Ishikawa (cell line): ENCODE measurements around the gene SLC52A3.

ENCODE experiments used
- EP300 ChIP-seq: IDR thresholded peaks from 2 replicates; pipeline ENCODE4 v1.6.1; 2012; ENCODE audit warnings: borderline replicate concordance
- MAX ChIP-seq: IDR thresholded peaks from 2 replicates; pipeline ENCODE4 v1.6.1; 2012
- ZBTB7A ChIP-seq: IDR thresholded peaks from 2 replicates; pipeline ENCODE4 v1.6.1; 2012; ENCODE audit warnings: low read depth

- TF ChIP-seq EP300, result no peak
- TF ChIP-seq ZBTB7A, result no peak
- TF ChIP-seq MAX, result no peak
Measured at GRCh38 chr20:753897-754635, 14.2 kb downstream of the SLC52A3 start.
